HL-60 (cell line): ENCODE measurements around the gene RFX8.

Experiments used
- DNase-seq, 2 experiments: peaks; one replicate each; pipeline ENCODE4 v3.0.0-alpha.2; 2010 to 2020; ENCODE audit warnings: low read depth in 1 of 2, low spot score in 1 of 2
- H3K27ac ChIP-seq: fragments of 250-450 bp; sonication (Bioruptor Pico); replicated peaks from 2 replicates; pipeline ENCODE4 v1.5.1; 2020; ENCODE audit warnings: mild to moderate bottlenecking, moderate library complexity
- H3K27me3 ChIP-seq: fragments of 250-450 bp; sonication (Bioruptor Pico); 2 replicates; pipeline ENCODE4 v1.5.1; 2021; ENCODE audit warnings: mild to moderate bottlenecking, moderate library complexity; ENCODE audit not compliant: insufficient read depth, poor library complexity, severe bottlenecking
- H3K4me3 ChIP-seq: replicated peaks from 2 replicates; pipeline ENCODE4 v1.5.1; 2011; ENCODE audit warnings: mild to moderate bottlenecking, control low read depth, low read length; ENCODE audit not compliant: insufficient read depth
- CTCF ChIP-seq: IDR thresholded peaks from one replicate; pipeline ENCODE4 v1.5.1; 2011; ENCODE audit warnings: low read length, control low read depth, inconsistent platforms; ENCODE audit not compliant: insufficient read depth
- GABPA ChIP-seq: IDR thresholded peaks from 2 replicates; pipeline ENCODE4 v1.6.1; 2012; ENCODE audit warnings: low read depth
- POLR2AphosphoS5 ChIP-seq: IDR thresholded peaks from 2 replicates; pipeline ENCODE4 v1.6.1; 2012; ENCODE audit warnings: low read depth
- REST ChIP-seq: IDR thresholded peaks from 2 replicates; pipeline ENCODE4 v1.6.1; 2012; ENCODE audit warnings: low read depth; ENCODE audit not compliant: insufficient replicate concordance
- SPI1 ChIP-seq: IDR thresholded peaks from 2 replicates; pipeline ENCODE4 v1.6.1; 2012; ENCODE audit warnings: low read depth, mild to moderate bottlenecking, borderline replicate concordance

Gene RFX8

GRCh38 chr2:101386599-101387150, 88.2 kb downstream of the RFX8 start:
- TF ChIP-seq CTCF (no peak), SPI1 (no peak), GABPA (no peak), REST (no peak), POLR2AphosphoS5 (no peak)
- Histone ChIP-seq H3K4me3 (peak overlapping the region; percentile 41), H3K27me3 (peaks cover 26% of the 10 kb centered on the region), H3K27ac (no peak overlapping the region)
- no peak for DNase-seq

GRCh38 chr2:101383016-101383541, 91.8 kb downstream of the RFX8 start:
- TF ChIP-seq SPI1, result no peak
- no peak for TF ChIP-seq POLR2AphosphoS5
- no peak for TF ChIP-seq REST
- no peak for TF ChIP-seq CTCF
- TF ChIP-seq GABPA, result no peak
- H3K27ac ChIP-seq, result no peak overlapping the region
- no peak for DNase-seq
- H3K27me3 ChIP-seq, result peaks cover 20% of the 10 kb centered on the region
- H3K4me3 ChIP-seq, result no peak overlapping the region

- Histone ChIP-seq H3K27ac (no peak overlapping the region), H3K27me3 (peaks cover 15% of the 10 kb centered on the region), H3K4me3 (no peak overlapping the region)
- TF ChIP-seq GABPA (no peak), CTCF (no peak), REST (no peak), SPI1 (no peak), POLR2AphosphoS5 (no peak)
- DNase-seq, result no peak
Measured at GRCh38 chr2:101382442-101382841, 92.5 kb downstream of the RFX8 start.
